Measurements from ENCODE around the gene MRPS34. TPM values are rescaled to one million over a fixed set of nuclear protein-coding genes. Genes with fewer than 3 reads are reported as not detected.

The MRPS34 gene
- total RNA-seq, 2 donors from 2014 or later, result 97.4 to 125 TPM

- H3K9me3 ChIP-seq, result no peaks in the 10 kb centered on the region
- no peaks in the 10 kb centered on the region for H3K27me3 ChIP-seq (replicated peaks; ENCODE audit: insufficient read depth)
- TF ChIP-seq CTCF (IDR thresholded peaks at IDR 0.05), result no peak
- no peak overlapping the region for H3K4me3 ChIP-seq
- peaks cover 0 to 21% of the 10 kb centered on the region in 2 donors for H3K36me3 ChIP-seq
- H3K4me1 ChIP-seq (replicated peaks), result peaks cover 8% of the 10 kb centered on the region
- H3K27ac ChIP-seq, result no peak overlapping the region
- DNase-seq (ENCODE audit: low spot score), result no peak
- 90% methylated on average over 12 of the region's 12 CpGs for WGBS
- intact Hi-C loops (cut with DNase I), result no loop called here
These were observed 48.4 kb downstream of the MRPS34 start for GRCh38 chr16:1724491-1724890.

- WGBS, result 50% methylated on average over 6 of the region's 6 CpGs
- Histone ChIP-seq H3K9me3 (no peaks in the 10 kb centered on the region), H3K27ac (peak overlapping the region; percentile 1 to 68), H3K27me3 (replicated peaks; ENCODE audit: insufficient read depth) (no peaks in the 10 kb centered on the region), H3K4me3 (no peak overlapping the region), H3K36me3 (peaks cover 0 to 12% of the 10 kb centered on the region in 2 donors), H3K4me1 (replicated peaks) (peaks cover 8% of the 10 kb centered on the region)
- DNase-seq (ENCODE audit: low spot score), result peak; percentile 35
- intact Hi-C loops (cut with DNase I), result no loop called here
- peak; percentile 48 to 77 (median 75) for TF ChIP-seq CTCF (IDR thresholded peaks at IDR 0.05)
- TF ChIP-seq POLR2A (IDR thresholded peaks at IDR 0.05), result no peak
- peak; percentile 22 for TF ChIP-seq POLR2AphosphoS5 (IDR thresholded peaks at IDR 0.05)
These were observed 49.3 kb downstream of the MRPS34 start for GRCh38 chr16:1723450-1724147.

Small RNA genes lying within 50 kb of the gene (microRNA-seq; reads per million reads assigned to microRNA genes)
- 2.0 reads per million, percentile 28 among the genes with 10 or more reads in this experiment for gene MIR3177

Small RNA genes lying within 50 kb of the gene (small RNA-seq; reads per million reads assigned to genes)
- gene MIR3177, result 0 reads per million in 2 donors

Other genes starting within 250 kb of the MRPS34 start
- 10 to 100 TPM; 20.7 to 33.9 TPM for gene TMEM204, start 239.5 kb downstream of the MRPS34 start, total RNA-seq
- 10 to 100 TPM; 30.1 to 41.9 TPM for gene IFT140, start 161.1 kb downstream of the MRPS34 start, total RNA-seq
- 10 to 100 TPM; 12.7 to 36.0 TPM for gene CRAMP1, start 160.8 kb downstream of the MRPS34 start, total RNA-seq
- 10 to 100 TPM; 56.6 to 75.3 TPM for gene JPT2, start 94.9 kb downstream of the MRPS34 start, total RNA-seq
- 100 to 1,000 TPM in 1 of 2 donors, 10 to 100 TPM in 1; 56.0 to 157 TPM for gene MAPK8IP3, start 66.9 kb downstream of the MRPS34 start, total RNA-seq
- 100 to 1,000 TPM; 135 to 252 TPM for gene NME3, start 1.6 kb downstream of the MRPS34 start, total RNA-seq
- 10 to 100 TPM; 18.3 to 53.9 TPM for gene EME2, start 324 bp downstream of the MRPS34 start, total RNA-seq
- gene SPSB3, start 9.4 kb upstream of the MRPS34 start, total RNA-seq, result 100 to 1,000 TPM in 1 of 2 donors, 10 to 100 TPM in 1; 87.8 to 138 TPM
- gene NUBP2, start 9.8 kb upstream of the MRPS34 start, total RNA-seq, result 100 to 1,000 TPM in 1 of 2 donors, 10 to 100 TPM in 1; 98.4 to 233 TPM
- gene IGFALS, start 20.6 kb upstream of the MRPS34 start, total RNA-seq, result 1 to 10 TPM in 1 of 2 donors, under 1 TPM in 1; 0.82 to 1.9 TPM
- gene HAGH, start 53.7 kb upstream of the MRPS34 start, total RNA-seq, result 100 to 1,000 TPM in 1 of 2 donors, 10 to 100 TPM in 1; 98.6 to 145 TPM
- gene FAHD1, start 54.1 kb upstream of the MRPS34 start, total RNA-seq, result 10 to 100 TPM; 42.3 to 45.5 TPM
- gene MEIOB, start 99.0 kb upstream of the MRPS34 start, total RNA-seq, result 10 to 100 TPM in 1 of 2 donors, not detected in 1; 14.4 TPM
- under 1 TPM; 0.77 to 0.91 TPM for gene HS3ST6, start 145.3 kb upstream of the MRPS34 start, total RNA-seq
- gene MSRB1, start 170.1 kb upstream of the MRPS34 start, total RNA-seq, result 10 to 100 TPM; 11.0 to 12.4 TPM
- gene RPL3L, start 181.6 kb upstream of the MRPS34 start, total RNA-seq, result under 1 TPM; 0.51 to 0.82 TPM
- gene NDUFB10, start 186.4 kb upstream of the MRPS34 start, total RNA-seq, result 100 to 1,000 TPM; 172 to 333 TPM
- 1,000 to 10,000 TPM; 2,046 to 2,467 TPM for gene RPS2, start 191.7 kb upstream of the MRPS34 start, total RNA-seq
- 1 to 10 TPM in 1 of 2 donors, not detected in 1; 7.2 TPM for gene RNF151, start 193.7 kb upstream of the MRPS34 start, total RNA-seq
- 10 to 100 TPM; 54.3 to 57.1 TPM for gene TBL3, start 198.9 kb upstream of the MRPS34 start, total RNA-seq
- 1 to 10 TPM in 1 of 2 donors, under 1 TPM in 1; 0.32 to 5.0 TPM for gene NOXO1, start 208.3 kb upstream of the MRPS34 start, total RNA-seq
- gene GFER, start 211.1 kb upstream of the MRPS34 start, total RNA-seq, result 10 to 100 TPM; 21.1 to 26.6 TPM
- gene SYNGR3, start 216.8 kb upstream of the MRPS34 start, total RNA-seq, result 10 to 100 TPM in 1 of 2 donors, 1 to 10 TPM in 1; 4.0 to 16.1 TPM
- gene ZNF598, start 236.7 kb upstream of the MRPS34 start, total RNA-seq, result 10 to 100 TPM; 30.7 to 74.3 TPM
- gene NPW, start 246.7 kb upstream of the MRPS34 start, total RNA-seq, result 1 to 10 TPM; 1.8 to 3.6 TPM